Measurements from ENCODE around the gene MAPK8IP1. TPM values are rescaled to one million over a fixed set of nuclear protein-coding genes. Genes with fewer than 3 reads are reported as not detected.

MAPK8IP1 gene
- total and polyA plus RNA-seq, 2 experiments from 2014 or later: 5.9 to 39.4 TPM

DNA sequence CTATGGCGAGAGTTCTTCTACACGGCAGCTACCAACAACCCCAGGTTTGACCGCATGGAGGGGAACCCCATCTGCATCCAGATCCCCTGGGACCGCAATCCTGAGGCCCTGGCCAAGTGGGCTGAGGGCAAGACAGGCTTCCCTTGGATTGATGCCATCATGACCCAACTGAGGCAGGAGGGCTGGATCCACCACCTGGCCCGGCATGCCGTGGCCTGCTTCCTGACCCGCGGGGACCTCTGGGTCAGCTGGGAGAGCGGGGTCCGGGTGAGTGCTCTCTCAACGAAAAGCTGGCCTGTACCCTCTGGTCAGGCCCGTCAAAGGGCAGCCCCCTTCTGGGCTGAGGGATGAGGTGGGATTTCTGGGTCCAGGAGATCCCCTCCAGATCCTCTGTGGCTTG lies 15.9 kb upstream of the MAPK8IP1 start (continued):
- TF ChIP-seq ZNF462 (CRISPR knock-in tag; IDR thresholded peaks at IDR 0.05): no peak
- TF ChIP-seq EZH2phosphoT487 (IDR thresholded peaks at IDR 0.05; ENCODE audit: unreplicated experiment): no peak
- no peak for TF ChIP-seq ETS1 (IDR thresholded peaks at IDR 0.05)
- no peak for TF ChIP-seq REST (IDR thresholded peaks at IDR 0.05; ENCODE audit: unreplicated experiment)
